Bronchial epithelial cell (primary cell): ENCODE data around the gene BFAR. TPM values are rescaled to one million over a fixed set of nuclear protein-coding genes. Genes with fewer than 3 reads are reported as not detected.
"Not testable (repeated sequence)": the region's sequence is repeated elsewhere in the genome, so short reads cannot be mapped to it uniquely, and the experiment has no call there.

Experiments used
- DNase-seq: peaks from one replicate; pipeline ENCODE4 v3.0.0-alpha.2; 2010; ENCODE audit warnings: low read depth
- FAIRE-seq: peaks from 2 replicates; lab custom pipeline; 2011; peaks lifted over from hg19 to GRCh38; lab: Jason Lieb, UNC
- H3K27me3 ChIP-seq: 2 replicates; pipeline ENCODE4 v1.5.1; 2011; ENCODE audit warnings: low read length; ENCODE audit not compliant: control insufficient read depth, insufficient read depth
- H3K36me3 ChIP-seq: 2 replicates; pipeline ENCODE4 v1.5.1; 2011; ENCODE audit warnings: low read length; ENCODE audit not compliant: control insufficient read depth, insufficient read depth
- H3K4me3 ChIP-seq: 2 replicates; pipeline ENCODE4 v1.5.1; 2011; ENCODE audit warnings: mild to moderate bottlenecking, low read depth, low read length, control low read depth
- CTCF ChIP-seq: IDR thresholded peaks from 2 replicates; pipeline ENCODE4 v1.5.1; 2011; ENCODE audit warnings: mild to moderate bottlenecking, moderate library complexity, low read length, control low read depth, inconsistent platforms; ENCODE audit not compliant: insufficient read depth, severe bottlenecking
- total RNA-seq: library from RNA; depleted of rRNA; stranded (reverse); fragments of >200 nt; gene quantifications from 2 replicates; pipeline ENCODE4 v1.2.1, GENCODE V29; 2014

Gene BFAR
- total RNA-seq, 1 donor from 2014 or later = 50.5 TPM

- FAIRE-seq = no peak
- TF ChIP-seq CTCF = no peak
- no peaks in the 10 kb centered on the region for H3K27me3 ChIP-seq
- no peaks in the 10 kb centered on the region for H3K36me3 ChIP-seq
- H3K4me3 ChIP-seq = no peak overlapping the region
- DNase-seq = no peak
Observed at GRCh38 chr16:14676633-14677032, 43.9 kb downstream of the BFAR start.

- no peaks in the 10 kb centered on the region for H3K36me3 ChIP-seq
- H3K27me3 ChIP-seq = no peaks in the 10 kb centered on the region
- no peak overlapping the region for H3K4me3 ChIP-seq
- TF ChIP-seq CTCF = no peak
- DNase-seq = no peak
- FAIRE-seq = no peak
Observed at GRCh38 chr16:14677627-14678026, 44.9 kb downstream of the BFAR start.

GRCh38 chr16:14678748-14679497 is 46.2 kb downstream of the BFAR start:
- FAIRE-seq = no peak

GRCh38 chr16:14680396-14680795 is 47.6 kb downstream of the BFAR start:
- not testable (repeated sequence) for H3K4me3 ChIP-seq, DNase-seq, H3K36me3 ChIP-seq, H3K27me3 ChIP-seq, FAIRE-seq

More at GRCh38 chr16:14678748-14679497, 46.2 kb downstream of the BFAR start:
- H3K27me3 ChIP-seq = no peaks in the 10 kb centered on the region
- no peaks in the 10 kb centered on the region for H3K36me3 ChIP-seq
- TF ChIP-seq CTCF = no peak
- no peak overlapping the region for H3K4me3 ChIP-seq
- no peak for DNase-seq

- Histone ChIP-seq H3K4me3 (no peak overlapping the region), H3K27me3 (no peaks in the 10 kb centered on the region), H3K36me3 (no peaks in the 10 kb centered on the region)
- TF ChIP-seq CTCF = no peak
- FAIRE-seq = no peak
- no peak for DNase-seq
Observed at GRCh38 chr16:14681115-14681514, 48.4 kb downstream of the BFAR start.

GRCh38 chr16:14682121-14682520 is 49.4 kb downstream of the BFAR start:
- DNase-seq (no peak), FAIRE-seq (no peak)
- Histone ChIP-seq H3K36me3 (no peaks in the 10 kb centered on the region), H3K4me3 (no peak overlapping the region), H3K27me3 (no peaks in the 10 kb centered on the region)
- TF ChIP-seq CTCF = no peak

- not testable (repeated sequence) for DNase-seq, H3K27me3 ChIP-seq, FAIRE-seq, H3K4me3 ChIP-seq, H3K36me3 ChIP-seq
Observed at GRCh38 chr16:14685870-14686793, 53.4 kb downstream of the BFAR start.

GRCh38 chr16:14694129-14694528 is 61.4 kb downstream of the BFAR start, which contains the start of gene PLA2G10:
Gene PLA2G10, minus strand, starts transcription at chr16:14694308. Its CDS starts 79 bp downstream, at chr16:14694229.
- not testable (repeated sequence) for H3K4me3 ChIP-seq, H3K36me3 ChIP-seq, FAIRE-seq, DNase-seq, H3K27me3 ChIP-seq

GRCh38 chr16:14701859-14702258 is 69.1 kb downstream of the BFAR start:
- H3K36me3 ChIP-seq, H3K4me3 ChIP-seq, DNase-seq, FAIRE-seq, H3K27me3 ChIP-seq: not testable (repeated sequence)
